Lung (tissue), 12 donors: ENCODE results near the gene CDK5R1. TPM values are rescaled to one million over a fixed set of nuclear protein-coding genes. Genes with fewer than 3 reads are reported as not detected.

ENCODE experiments used
- ATAC-seq: fragments of 200-7000 bp; cut with Tn5 transposase; one replicate; pipeline ENCODE4 v1.9.1; 2020; ENCODE audit warnings: moderate number of reproducible peaks; ENCODE audit not compliant: insufficient read depth, low FRiP score
- DNase-seq, 3 donors: peaks; one replicate each; pipeline ENCODE4 v3.0.0-alpha.2; 2013 to 2017
- H3K27ac ChIP-seq, 2 donors: one replicate each; pipeline ENCODE4 v1.5.1; 2013; ENCODE audit warnings: mild to moderate bottlenecking in 2 of 2, moderate library complexity in 2 of 2, control low read depth in 1 of 2, inconsistent platforms in 1 of 2, low read depth in 1 of 2, low read length in 1 of 2
- H3K27me3 ChIP-seq, 3 donors: one replicate each; pipeline ENCODE4 v1.5.1; 2013; ENCODE audit warnings: low read length in 2 of 3; ENCODE audit not compliant: control insufficient read depth in 3 of 3, insufficient read depth in 3 of 3
- H3K36me3 ChIP-seq, 4 donors: one replicate each; pipeline ENCODE4 v1.5.1; 2013; ENCODE audit warnings: low read length in 4 of 4, mild to moderate bottlenecking in 1 of 4, moderate library complexity in 1 of 4; ENCODE audit not compliant: control insufficient read depth in 4 of 4, insufficient read depth in 4 of 4
- H3K4me1 ChIP-seq, 5 donors: one replicate each; pipeline ENCODE4 v1.5.1; 2013; ENCODE audit warnings: low read length in 5 of 5, mild to moderate bottlenecking in 2 of 5, moderate library complexity in 1 of 5; ENCODE audit not compliant: control insufficient read depth in 5 of 5, insufficient read depth in 5 of 5
- H3K4me3 ChIP-seq: one replicate; pipeline ENCODE4 v1.5.1; 2013; ENCODE audit warnings: mild to moderate bottlenecking, control low read depth, moderate library complexity
- H3K9ac ChIP-seq, 2 donors: one replicate each; pipeline ENCODE4 v1.5.1; 2013; ENCODE audit warnings: low read length in 2 of 2, control low read depth in 1 of 2; ENCODE audit not compliant: insufficient read depth in 1 of 2
- H3K9me3 ChIP-seq, 4 donors: one replicate each; pipeline ENCODE4 v1.5.1; 2013; ENCODE audit warnings: low read length in 3 of 4, mild to moderate bottlenecking in 1 of 4, moderate library complexity in 1 of 4; ENCODE audit not compliant: control insufficient read depth in 4 of 4, insufficient read depth in 3 of 4
- CTCF ChIP-seq: IDR thresholded peaks from 2 replicates; pipeline ENCODE4 v1.5.1; 2012; ENCODE audit warnings: mild to moderate bottlenecking; ENCODE audit errors: control extremely low read depth, extremely low read depth
- WGBS, 2 donors: extraction: QIAGEN DNeasy Blood & Tissue Kit; methylation state at CpG; one replicate each; pipeline ENCODE4 v1.1.7; 2013; 5-methylcytosine and 5-hydroxymethylcytosine counted together
- polyA plus RNA-seq, 2 donors: library from polyadenylated mRNA; stranded (reverse); fragments of 200-250 nt; gene quantifications; one replicate each; pipeline ENCODE4 v1.2.1, GENCODE V29; 2013
- total RNA-seq, 2 donors: library from RNA; depleted of rRNA in 1 of 2; stranded (reverse); fragments of >200 nt in 1 of 2; gene quantifications; one replicate each; pipeline ENCODE4 v1.2.1, GENCODE V29; 2014 to 2021
- donor health status: control.
- donor health status: control.
- donor health status: Bipolar disorder and iron deficiency.
- donor health status: healthy.
- donor health status: DM: yes; HTN: yes; CAD: no.

The CDK5R1 gene
- total and polyA plus RNA-seq, 4 donors: 0.41 to 2.2 (median 1.4) TPM

- 94 to 95% methylated on average over 11 of the region's 11 CpGs for WGBS, 2 donors
- no peak overlapping the region for H3K4me3 ChIP-seq
- no peak for TF ChIP-seq CTCF
- H3K27ac ChIP-seq: no peak overlapping the region
- H3K27me3 ChIP-seq: no peaks in the 10 kb centered on the region
- H3K9me3 ChIP-seq: no peaks in the 10 kb centered on the region
- ATAC-seq (no peak), DNase-seq (no peak)
- peaks cover 0 to 8% (median 6%) of the 10 kb centered on the region in 4 donors for H3K36me3 ChIP-seq
- peaks cover 0 to 23% (median 9%) of the 10 kb centered on the region in 5 donors for H3K4me1 ChIP-seq
- no peak overlapping the region for H3K9ac ChIP-seq
Observed at GRCh38 chr17:32493976-32494513, 7.3 kb downstream of the CDK5R1 start.

GRCh38 chr17:32494621-32495358 is 8.0 kb downstream of the CDK5R1 start:
- H3K36me3 ChIP-seq: peaks cover 0 to 8% (median 2%) of the 10 kb centered on the region in 4 donors
- no peak overlapping the region for H3K9ac ChIP-seq
- DNase-seq: no peak
- H3K4me3 ChIP-seq: no peak overlapping the region
- no peak overlapping the region for H3K27ac ChIP-seq
- no peak for ATAC-seq
- H3K27me3 ChIP-seq: no peaks in the 10 kb centered on the region
- H3K9me3 ChIP-seq: no peaks in the 10 kb centered on the region
- TF ChIP-seq CTCF: no peak
- WGBS, 2 donors: 80 to 85% methylated on average over 34 of the region's 34 CpGs
- H3K4me1 ChIP-seq: peaks cover 0 to 17% (median 8%) of the 10 kb centered on the region in 5 donors

- peaks cover 0 to 8% (median 1%) of the 10 kb centered on the region in 4 donors for H3K36me3 ChIP-seq
- H3K4me3 ChIP-seq: no peak overlapping the region
- ATAC-seq: no peak
- peak; percentile 64 to 79 (median 78) for DNase-seq
- no peak overlapping the region for H3K9ac ChIP-seq
- peak overlapping the region; percentile 38 to 51 for H3K27ac ChIP-seq
- 47 to 53% methylated on average over 45 of the region's 45 CpGs for WGBS, 2 donors
- no peak for TF ChIP-seq CTCF
- H3K27me3 ChIP-seq: no peaks in the 10 kb centered on the region
- H3K9me3 ChIP-seq: no peaks in the 10 kb centered on the region
- peaks cover 0 to 17% (median 6%) of the 10 kb centered on the region in 5 donors for H3K4me1 ChIP-seq
Observed at GRCh38 chr17:32495359-32496231, 8.8 kb downstream of the CDK5R1 start.
